Choroid plexus epithelial cell (primary cell): ENCODE results near the gene CDC14B.

Source experiments
- DNase-seq: peaks from one replicate; pipeline ENCODE4 v3.0.0-alpha.2; 2010; ENCODE audit warnings: low read depth
- H3K4me3 ChIP-seq: 2 replicates; pipeline ENCODE4 v1.5.1; 2011; ENCODE audit warnings: low read depth, mild to moderate bottlenecking, control low read depth, low read length, moderate library complexity
- CTCF ChIP-seq: conservative IDR thresholded peaks from 2 replicates; pipeline ENCODE4 v1.5.1; 2011; ENCODE audit warnings: low read depth, mild to moderate bottlenecking, control low read depth, inconsistent platforms, low read length, moderate library complexity

CDC14B gene

GRCh38 chr9:96502539-96503373 is 116.9 kb downstream of the CDC14B start:
- TF ChIP-seq CTCF: no peak
- no peak for DNase-seq
- no peak overlapping the region for H3K4me3 ChIP-seq

GRCh38 chr9:96501633-96502538 is 117.8 kb downstream of the CDC14B start:
- no peak for DNase-seq
- no peak overlapping the region for H3K4me3 ChIP-seq
- TF ChIP-seq CTCF: no peak

DNA sequence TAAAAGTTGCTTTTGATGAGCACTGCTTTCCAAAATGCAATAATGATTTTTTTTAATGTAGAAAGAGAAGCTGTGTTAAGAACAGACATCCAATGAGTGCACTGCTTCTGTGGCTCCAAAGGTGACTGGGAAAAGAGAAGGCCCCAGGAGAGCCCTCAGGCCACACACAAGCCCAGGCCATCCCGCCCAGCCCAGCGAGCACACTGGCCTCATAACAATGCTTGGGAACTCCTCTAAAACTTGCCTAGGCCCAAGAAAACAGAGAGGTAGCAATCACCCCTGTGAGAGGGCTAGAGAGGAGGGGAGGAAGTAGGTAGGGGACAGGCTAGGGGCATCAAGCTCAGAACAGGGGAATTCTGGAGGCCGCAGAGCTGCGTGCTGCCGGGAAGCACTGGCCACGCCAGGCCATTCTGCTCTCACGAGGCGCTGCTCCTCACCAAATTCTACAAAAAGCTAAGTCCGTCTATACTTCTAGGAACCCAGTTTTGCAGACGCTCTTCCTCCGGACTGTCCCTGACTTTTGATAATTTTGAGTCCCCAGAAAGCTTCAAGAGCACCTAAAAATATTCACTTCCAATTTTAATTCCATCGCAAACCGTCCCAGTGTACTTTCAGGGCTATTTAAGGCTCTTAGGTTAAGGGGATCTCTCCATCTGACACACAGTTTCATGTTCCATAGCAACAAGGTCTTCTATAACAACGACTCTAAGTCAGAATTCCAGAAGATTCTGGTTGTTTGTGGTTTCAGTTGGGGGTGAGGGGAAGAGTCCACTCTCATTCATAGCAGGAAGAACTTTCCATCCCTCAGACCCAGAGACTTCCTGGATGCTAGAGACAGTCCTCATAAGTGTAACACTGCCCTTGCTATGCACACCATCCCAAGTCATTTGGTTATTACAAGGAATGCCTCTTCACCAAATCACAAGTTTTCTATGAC is 118.7 kb downstream of the CDC14B start:
- no peak for DNase-seq
- no peak for TF ChIP-seq CTCF
- H3K4me3 ChIP-seq: no peak overlapping the region

- TF ChIP-seq CTCF: no peak
- H3K4me3 ChIP-seq: no peak overlapping the region
- no peak for DNase-seq
These were observed 120.4 kb downstream of the CDC14B start for GRCh38 chr9:96499257-96499656.

GRCh38 chr9:96498796-96499195 is 120.8 kb downstream of the CDC14B start:
- no peak for DNase-seq
- no peak for TF ChIP-seq CTCF
- H3K4me3 ChIP-seq: no peak overlapping the region

- no peak for TF ChIP-seq CTCF
- DNase-seq: no peak
- H3K4me3 ChIP-seq: no peak overlapping the region
These were observed 122.6 kb downstream of the CDC14B start for GRCh38 chr9:96497117-96497399.
